Measurements from ENCODE around the gene CARMIL1.

The CARMIL1 gene

GRCh38 chr6:25476126-25476525, 197.0 kb downstream of the CARMIL1 start (continued):
- TF ChIP-seq ZNF549 (tag by site-specific recombination; IDR thresholded peaks at IDR 0.05) (no peak), REST (tag by site-specific recombination; IDR thresholded peaks at IDR 0.05) (no peak), ZNF394 (tag by site-specific recombination; IDR thresholded peaks at IDR 0.05; ENCODE audit: borderline replicate concordance) (no peak), SALL2 (tag by site-specific recombination; IDR thresholded peaks at IDR 0.05; ENCODE audit: borderline replicate concordance) (no peak)

GRCh38 chr6:25477006-25477590, 197.9 kb downstream of the CARMIL1 start:
- H3K9me3 ChIP-seq (ENCODE audit: control insufficient read depth, insufficient read depth, low read depth, low read length) = no peaks in the 10 kb centered on the region
- no peaks in the 10 kb centered on the region for H3K4me1 ChIP-seq (ENCODE audit: control insufficient read depth, insufficient read depth, low read length)
- no peak overlapping the region for H3K27ac ChIP-seq (ENCODE audit: extremely low read depth, low read depth, low read length)
- POLR2A ChIA-PET = interaction anchor here (0.7 to 0.8 kb wide), 2 partner anchors 199 to 227 kb away, joined by 3 to 4 read pairs; partner anchors contain the start of gene CARMIL1
- no peak for TF ChIP-seq MZF1 (tag by site-specific recombination; IDR thresholded peaks at IDR 0.05; ENCODE audit: borderline replicate concordance)
- no peak for TF ChIP-seq ZNF48 (tag by site-specific recombination; IDR thresholded peaks at IDR 0.05)
- TF ChIP-seq OVOL3 (tag by site-specific recombination; IDR thresholded peaks at IDR 0.05) = no peak
- TF ChIP-seq ZNF366 (tag by site-specific recombination; conservative IDR thresholded peaks at IDR 0.05) = no peak
- TF ChIP-seq ZNF16 (tag by site-specific recombination; IDR thresholded peaks at IDR 0.05; ENCODE audit: low read depth) = no peak
- CTCF ChIA-PET = interaction anchor here (0.6 to 1.4 kb wide), 7 partner anchors 7 to 169 kb away, joined by 3 to 10 read pairs (median 3); no protein-coding TSS in a partner anchor
- no peak overlapping the region for H3K4me3 ChIP-seq (ENCODE audit: low read depth, low read length)
- H3K36me3 ChIP-seq (ENCODE audit: control insufficient read depth in 2 of 2, insufficient read depth in 1 of 2, low read length in 2 of 2) = no peaks in the 10 kb centered on the region; a peak in 1 of 3 replicates

- Histone ChIP-seq H3K4me3 (ENCODE audit: low read depth, low read length) (no peak overlapping the region), H3K27ac (ENCODE audit: extremely low read depth, low read depth, low read length) (no peak overlapping the region), H3K36me3 (ENCODE audit: control insufficient read depth in 2 of 2, insufficient read depth in 1 of 2, low read length in 2 of 2) (no peaks in the 10 kb centered on the region; a peak in 1 of 3 replicates), H3K9me3 (ENCODE audit: control insufficient read depth, insufficient read depth, low read depth, low read length) (no peaks in the 10 kb centered on the region), H3K4me1 (ENCODE audit: control insufficient read depth, insufficient read depth, low read length) (no peaks in the 10 kb centered on the region)
- ChIA-PET POLR2A (no interaction called here), CTCF (interaction anchor here (0.5 to 0.7 kb wide), 2 partner anchors 200 to 213 kb away, joined by 3 to 4 read pairs; partner anchors contain the start of gene CARMIL1)
- TF ChIP-seq KLF7 (tag by site-specific recombination; IDR thresholded peaks at IDR 0.05; ENCODE audit: borderline replicate concordance) (no peak), ZNF645 (tag by site-specific recombination; IDR thresholded peaks at IDR 0.05) (no peak), ZNF175 (tag by site-specific recombination; IDR thresholded peaks at IDR 0.05) (no peak), PBX3 (CRISPR knock-in tag; IDR thresholded peaks at IDR 0.05) (no peak), ZNF221 (tag by site-specific recombination; IDR thresholded peaks at IDR 0.05; ENCODE audit: borderline replicate concordance) (no peak), HOXA7 (CRISPR knock-in tag; IDR thresholded peaks at IDR 0.05; ENCODE audit: borderline replicate concordance) (no peak), ZSCAN30 (tag by site-specific recombination; IDR thresholded peaks at IDR 0.05) (no peak), KLF8 (tag by site-specific recombination; IDR thresholded peaks at IDR 0.05) (no peak), TSHZ1 (tag by site-specific recombination; IDR thresholded peaks at IDR 0.05; ENCODE audit: borderline replicate concordance) (no peak)
Measured at GRCh38 chr6:25478973-25479372, 199.8 kb downstream of the CARMIL1 start.
